Measurements from ENCODE around the gene ADARB1.
A peak's percentile ranks its signal among the peaks of the same experiment; 100 is the strongest.

The ADARB1 gene

GRCh38 chr21:45049714-45050344, 24.6 kb upstream of the ADARB1 start:
- no peak for ATAC-seq
- TF ChIP-seq TOX (CRISPR knock-in tag; IDR thresholded peaks at IDR 0.05; ENCODE audit: borderline replicate concordance) (no peak), ZFP30 (CRISPR knock-in tag; IDR thresholded peaks at IDR 0.05) (no peak), PPARA (CRISPR knock-in tag; IDR thresholded peaks at IDR 0.05; ENCODE audit: borderline replicate concordance) (no peak), ESRRG (CRISPR knock-in tag; IDR thresholded peaks at IDR 0.05) (no peak), OSR1 (CRISPR knock-in tag; IDR thresholded peaks at IDR 0.05) (no peak), CSDC2 (CRISPR knock-in tag; IDR thresholded peaks at IDR 0.05) (no peak), RARB (CRISPR knock-in tag; IDR thresholded peaks at IDR 0.05) (no peak), TCF4 (CRISPR knock-in tag; IDR thresholded peaks at IDR 0.05; ENCODE audit: borderline replicate concordance) (no peak), ZFP3 (CRISPR knock-in tag; IDR thresholded peaks at IDR 0.05) (no peak), ARNTL (CRISPR knock-in tag; IDR thresholded peaks at IDR 0.05; ENCODE audit: borderline replicate concordance, low read depth) (no peak), CREB5 (CRISPR knock-in tag; IDR thresholded peaks at IDR 0.05; ENCODE audit: low read depth) (no peak), ZNF70 (CRISPR knock-in tag; IDR thresholded peaks at IDR 0.05) (no peak), ZC3H10 (CRISPR knock-in tag; IDR thresholded peaks at IDR 0.05) (no peak), GLIS3 (CRISPR knock-in tag; IDR thresholded peaks at IDR 0.05) (no peak), TSHZ2 (CRISPR knock-in tag; IDR thresholded peaks at IDR 0.05) (no peak), ZNF8 (CRISPR knock-in tag; IDR thresholded peaks at IDR 0.05) (no peak), POU6F1 (CRISPR knock-in tag; IDR thresholded peaks at IDR 0.05; ENCODE audit: borderline replicate concordance, low read depth) (no peak), SNAI2 (CRISPR knock-in tag; IDR thresholded peaks at IDR 0.05) (no peak), BACH2 (CRISPR knock-in tag; IDR thresholded peaks at IDR 0.05; ENCODE audit: borderline replicate concordance) (no peak), ZNF565 (CRISPR knock-in tag; conservative IDR thresholded peaks at IDR 0.05; ENCODE audit: low read depth) (no peak)

GRCh38 chr21:45050345-45050796, 24.0 kb upstream of the ADARB1 start:
- no peak for ATAC-seq
- no peak for TF ChIP-seq ESRRG (CRISPR knock-in tag; IDR thresholded peaks at IDR 0.05)
- 0 out of 2 replicates have a peak, but pooled peaks have one; percentile 11 for TF ChIP-seq CSDC2 (CRISPR knock-in tag; IDR thresholded peaks at IDR 0.05)

GRCh38 chr21:45050797-45051489, 23.4 kb upstream of the ADARB1 start:
- ATAC-seq, result peak; percentile 84
- TF ChIP-seq ZNF70 (CRISPR knock-in tag; IDR thresholded peaks at IDR 0.05), result no peak
- TF ChIP-seq PATZ1 (CRISPR knock-in tag; IDR thresholded peaks at IDR 0.05; ENCODE audit: borderline replicate concordance), result peak; percentile 39; the same call in 1 of the 2 replicates
- no peak for TF ChIP-seq RARB (CRISPR knock-in tag; IDR thresholded peaks at IDR 0.05)
- TF ChIP-seq ZNF565 (CRISPR knock-in tag; conservative IDR thresholded peaks at IDR 0.05; ENCODE audit: low read depth), result no peak
- TF ChIP-seq CSDC2 (CRISPR knock-in tag; IDR thresholded peaks at IDR 0.05), result 0 out of 2 replicates have a peak, but pooled peaks have one; percentile 3
- TF ChIP-seq TSHZ2 (CRISPR knock-in tag; IDR thresholded peaks at IDR 0.05), result no peak
- no peak for TF ChIP-seq BACH2 (CRISPR knock-in tag; IDR thresholded peaks at IDR 0.05; ENCODE audit: borderline replicate concordance)
- peak; percentile 83 for TF ChIP-seq CREB5 (CRISPR knock-in tag; IDR thresholded peaks at IDR 0.05; ENCODE audit: low read depth)
- no peak for TF ChIP-seq ARNTL (CRISPR knock-in tag; IDR thresholded peaks at IDR 0.05; ENCODE audit: borderline replicate concordance, low read depth)
- no peak for TF ChIP-seq TCF4 (CRISPR knock-in tag; IDR thresholded peaks at IDR 0.05; ENCODE audit: borderline replicate concordance)
- TF ChIP-seq PPARA (CRISPR knock-in tag; IDR thresholded peaks at IDR 0.05; ENCODE audit: borderline replicate concordance), result no peak
- TF ChIP-seq SNAI2 (CRISPR knock-in tag; IDR thresholded peaks at IDR 0.05), result no peak
- TF ChIP-seq OSR1 (CRISPR knock-in tag; IDR thresholded peaks at IDR 0.05), result no peak
- TF ChIP-seq ZNF8 (CRISPR knock-in tag; IDR thresholded peaks at IDR 0.05), result no peak
- no peak for TF ChIP-seq ZFP3 (CRISPR knock-in tag; IDR thresholded peaks at IDR 0.05)
- no peak for TF ChIP-seq ZFP30 (CRISPR knock-in tag; IDR thresholded peaks at IDR 0.05)
